Endothelial cell of umbilical vein (primary cell): ENCODE measurements around the gene TOP2A.

Source experiments
- EZH2 ChIP-seq: IDR thresholded peaks from 2 replicates; pipeline ENCODE4 v1.6.1; 2012; ENCODE audit warnings: borderline replicate concordance, low read depth, mild to moderate bottlenecking, moderate library complexity, low read length, inconsistent platforms; ENCODE audit not compliant: severe bottlenecking
- POLR2A ChIP-seq: IDR thresholded peaks from 2 replicates; pipeline ENCODE4 v1.6.1; 2012; ENCODE audit warnings: low read depth, mild to moderate bottlenecking, control low read depth, low read length
- TF ChIP-seq, protein P1 (sequence below): IDR thresholded peaks from 2 replicates; pipeline ENCODE4 v1.6.1; 2011; ENCODE audit not compliant: insufficient read depth, insufficient read length
- TF ChIP-seq, protein P2 (sequence below), 2 donors: IDR thresholded peaks; 1 replicate in 1 of 2; 2 replicates in 1 of 2; pipeline ENCODE4 v1.5.1; 2011; ENCODE audit warnings: low read length in 2 of 2, mild to moderate bottlenecking in 2 of 2, moderate library complexity in 2 of 2, control low read depth in 1 of 2, inconsistent platforms in 1 of 2, low read depth in 1 of 2; ENCODE audit not compliant: insufficient read depth in 1 of 2; ENCODE audit errors: extremely low read depth in 1 of 2

DNA sequence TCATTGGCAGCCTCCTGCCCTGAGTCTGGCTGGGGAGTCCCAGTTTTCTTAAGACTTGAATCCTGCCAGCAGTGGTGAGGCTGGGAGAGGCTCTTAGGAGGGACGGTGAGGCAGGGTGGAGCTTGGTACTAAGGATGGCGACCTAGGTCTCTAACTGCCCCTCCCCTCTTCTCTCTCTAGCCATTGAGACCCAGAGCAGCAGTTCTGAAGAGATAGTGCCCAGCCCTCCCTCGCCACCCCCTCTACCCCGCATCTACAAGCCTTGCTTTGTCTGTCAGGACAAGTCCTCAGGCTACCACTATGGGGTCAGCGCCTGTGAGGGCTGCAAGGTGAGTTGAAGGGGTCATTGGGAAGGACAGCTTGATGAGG is 69.6 kb downstream of the TOP2A start:
- TF ChIP-seq POLR2A: no peak
- TF ChIP-seq, protein P1, sequence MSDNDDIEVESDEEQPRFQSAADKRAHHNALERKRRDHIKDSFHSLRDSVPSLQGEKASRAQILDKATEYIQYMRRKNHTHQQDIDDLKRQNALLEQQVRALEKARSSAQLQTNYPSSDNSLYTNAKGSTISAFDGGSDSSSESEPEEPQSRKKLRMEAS: no peak
- TF ChIP-seq, protein P2, sequence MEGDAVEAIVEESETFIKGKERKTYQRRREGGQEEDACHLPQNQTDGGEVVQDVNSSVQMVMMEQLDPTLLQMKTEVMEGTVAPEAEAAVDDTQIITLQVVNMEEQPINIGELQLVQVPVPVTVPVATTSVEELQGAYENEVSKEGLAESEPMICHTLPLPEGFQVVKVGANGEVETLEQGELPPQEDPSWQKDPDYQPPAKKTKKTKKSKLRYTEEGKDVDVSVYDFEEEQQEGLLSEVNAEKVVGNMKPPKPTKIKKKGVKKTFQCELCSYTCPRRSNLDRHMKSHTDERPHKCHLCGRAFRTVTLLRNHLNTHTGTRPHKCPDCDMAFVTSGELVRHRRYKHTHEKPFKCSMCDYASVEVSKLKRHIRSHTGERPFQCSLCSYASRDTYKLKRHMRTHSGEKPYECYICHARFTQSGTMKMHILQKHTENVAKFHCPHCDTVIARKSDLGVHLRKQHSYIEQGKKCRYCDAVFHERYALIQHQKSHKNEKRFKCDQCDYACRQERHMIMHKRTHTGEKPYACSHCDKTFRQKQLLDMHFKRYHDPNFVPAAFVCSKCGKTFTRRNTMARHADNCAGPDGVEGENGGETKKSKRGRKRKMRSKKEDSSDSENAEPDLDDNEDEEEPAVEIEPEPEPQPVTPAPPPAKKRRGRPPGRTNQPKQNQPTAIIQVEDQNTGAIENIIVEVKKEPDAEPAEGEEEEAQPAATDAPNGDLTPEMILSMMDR (IDR thresholded peaks at IDR 0.05; ENCODE audit: extremely low read depth in 1 of 2, insufficient read depth in 1 of 2, low read depth in 1 of 2, low read length in 2 of 2): no peak
- no peak for TF ChIP-seq EZH2
